Fibroblast of the aortic adventitia (primary cell): ENCODE data around the gene SRD5A1. TPM values are rescaled to one million over a fixed set of nuclear protein-coding genes. Genes with fewer than 3 reads are reported as not detected.

ENCODE experiments used
- DNase-seq: peaks from one replicate; pipeline ENCODE4 v3.0.0-alpha.2; 2010; ENCODE audit warnings: low read depth
- H3K4me3 ChIP-seq: 2 replicates; pipeline ENCODE4 v1.5.1; 2011; ENCODE audit warnings: low read depth, mild to moderate bottlenecking, control low read depth, low read length, moderate library complexity
- CTCF ChIP-seq: IDR thresholded peaks from 2 replicates; pipeline ENCODE4 v1.5.1; 2011; ENCODE audit warnings: mild to moderate bottlenecking, low read length, control low read depth, inconsistent platforms; ENCODE audit not compliant: insufficient read depth
- total RNA-seq: library from RNA; depleted of rRNA; stranded (reverse); fragments of >200 nt; gene quantifications from 2 replicates; pipeline ENCODE4 v1.2.3, GENCODE V29; 2012; ENCODE audit warnings: low replicate concordance

SRD5A1 gene
- total RNA-seq, 1 donor: 12.0 TPM

- no peak for DNase-seq
- H3K4me3 ChIP-seq: no peak overlapping the region
- no peak for TF ChIP-seq CTCF
Measured at GRCh38 chr5:6649681-6650080, 16.4 kb downstream of the SRD5A1 start.

GRCh38 chr5:6652025-6652424, 18.8 kb downstream of the SRD5A1 start:
- no peak for TF ChIP-seq CTCF
- no peak for DNase-seq
- no peak overlapping the region for H3K4me3 ChIP-seq

- H3K4me3 ChIP-seq: no peak overlapping the region
- no peak for DNase-seq
- TF ChIP-seq CTCF: no peak
Measured at GRCh38 chr5:6655432-6655831, 22.2 kb downstream of the SRD5A1 start.

- no peak for TF ChIP-seq CTCF
- H3K4me3 ChIP-seq: no peak overlapping the region
- DNase-seq: no peak
Measured at GRCh38 chr5:6656680-6657079, 23.4 kb downstream of the SRD5A1 start.

- no peak for DNase-seq
- no peak overlapping the region for H3K4me3 ChIP-seq
- no peak for TF ChIP-seq CTCF
Measured at GRCh38 chr5:6659941-6660684, 26.9 kb downstream of the SRD5A1 start.

- no peak overlapping the region for H3K4me3 ChIP-seq
- TF ChIP-seq CTCF: no peak
- DNase-seq: no peak
Measured at GRCh38 chr5:6660688-6661087, 27.4 kb downstream of the SRD5A1 start.

- no peak for TF ChIP-seq CTCF
- no peak for DNase-seq
- no peak overlapping the region for H3K4me3 ChIP-seq
Measured at GRCh38 chr5:6666762-6667161, 33.5 kb downstream of the SRD5A1 start.
